Gastroesophageal sphincter (tissue), 4 donors: ENCODE results near the gene DUSP6. TPM values are rescaled to one million over a fixed set of nuclear protein-coding genes. Genes with fewer than 3 reads are reported as not detected.

Experiments used
- ATAC-seq: fragments of 150-250 bp; one replicate; pipeline ENCODE4 v1.9.1; 2016; ENCODE audit warnings: mild to moderate bottlenecking, moderate library complexity
- H3K27ac ChIP-seq, 4 donors: fragments of 200-600 bp; sonication (generic) in 3 of 4; 1 replicate in 3 of 4; 2 replicates in 1 of 4; pipeline ENCODE4 v1.5.1; 2016 to 2019
- H3K27me3 ChIP-seq: fragments of 200-600 bp; sonication (generic); one replicate; pipeline ENCODE4 v1.5.1; 2019
- H3K36me3 ChIP-seq, 2 donors: fragments of 200-600 bp; sonication (generic); one replicate each; pipeline ENCODE4 v1.5.1; 2019; ENCODE audit warnings: control low read depth in 1 of 2
- H3K4me1 ChIP-seq, 3 donors: fragments of 200-600 bp; sonication (generic); 1 replicate in 2 of 3; 2 replicates in 1 of 3; pipeline ENCODE4 v1.5.1; 2016 to 2019; ENCODE audit warnings: control low read depth in 2 of 3
- H3K4me3 ChIP-seq, 2 donors: fragments of 200-600 bp; sonication (generic); one replicate each; pipeline ENCODE4 v1.5.1; 2019; ENCODE audit warnings: mild to moderate bottlenecking in 1 of 2, moderate library complexity in 1 of 2
- H3K9me3 ChIP-seq, 3 donors: fragments of 200-600 bp; sonication (generic); one replicate each; pipeline ENCODE4 v1.5.1; 2017 to 2019; ENCODE audit warnings: control low read depth in 2 of 3
- EP300 ChIP-seq: sonication (generic); formaldehyde crosslinking; IDR thresholded peaks from one replicate; pipeline ENCODE4 v1.6.1; 2017; ENCODE audit warnings: antibody characterized with exemption, mild to moderate bottlenecking
- POLR2A ChIP-seq, 2 donors: fragments of 450-650 bp; IDR thresholded peaks; one replicate each; pipeline ENCODE4 v1.6.1; 2017; ENCODE audit warnings: antibody characterized with exemption in 2 of 2, mild to moderate bottlenecking in 2 of 2, moderate library complexity in 1 of 2
- POLR2AphosphoS5 ChIP-seq: sonication (generic); formaldehyde crosslinking; IDR thresholded peaks from one replicate; pipeline ENCODE4 v1.6.1; 2017; ENCODE audit warnings: antibody characterized with exemption
- WGBS, 2 donors: methylation state at CpG; one replicate each; pipeline ENCODE4 v1.1.5; 2018; ENCODE audit warnings: low coverage in 1 of 2; 5-methylcytosine and 5-hydroxymethylcytosine counted together
- total RNA-seq, 4 donors: library from RNA; depleted of rRNA; stranded (reverse); fragments of >200 nt; gene quantifications; one replicate each; pipeline ENCODE4 v1.1.0, GENCODE V29; 2016
- TF ChIP-seq, protein P1 (sequence below), 4 experiments: fragments of 200-600 bp in 2 of 4; fragments of 450-650 bp in 2 of 4; sonication (generic) in 1 of 4; IDR thresholded peaks; one replicate each; pipeline ENCODE4 v1.5.1; 2017 to 2019; ENCODE audit warnings: antibody characterized with exemption in 4 of 4, mild to moderate bottlenecking in 2 of 4, moderate library complexity in 2 of 4

DUSP6 gene
- total RNA-seq, 4 donors from 2014 or later = 52.8 to 73.8 (median 58.5) TPM

DNA sequence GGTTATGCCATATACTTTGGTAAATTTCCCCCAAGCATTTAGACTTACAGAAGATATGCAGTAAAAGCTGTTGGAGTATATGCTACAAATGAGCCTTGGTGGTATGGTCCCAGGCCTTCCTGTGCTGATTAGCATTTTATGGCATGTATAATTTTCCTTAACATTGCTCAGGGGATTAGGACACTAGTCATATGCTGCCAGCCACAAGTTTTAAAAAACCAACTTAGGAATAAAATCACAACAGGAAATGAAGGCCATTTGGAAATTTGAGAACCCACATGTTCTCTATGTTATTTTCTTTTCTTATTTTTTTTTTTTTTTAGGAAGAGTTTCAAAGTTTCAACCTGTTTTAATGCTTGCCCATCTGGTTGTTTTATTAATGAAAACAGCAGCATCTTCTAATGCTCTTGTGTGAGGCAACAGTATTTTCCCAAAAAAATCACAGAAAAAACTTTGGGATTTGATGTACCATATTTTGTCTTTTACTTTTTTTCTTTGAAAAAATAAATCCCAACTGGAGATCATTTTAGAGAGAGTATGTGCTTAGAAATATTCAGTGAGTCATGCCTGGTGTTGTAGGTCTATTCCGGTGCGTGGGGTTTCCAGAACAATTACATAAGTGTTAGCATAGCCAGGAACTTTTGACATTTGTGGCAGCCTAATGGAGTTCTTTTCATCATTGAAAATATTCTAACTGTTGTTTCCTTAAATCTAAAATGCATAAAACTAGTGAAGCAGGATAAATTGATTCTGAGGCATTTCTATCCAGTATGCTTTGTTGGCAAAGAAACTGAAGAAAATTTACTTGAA is 21.7 kb upstream of the DUSP6 start:
- Histone ChIP-seq H3K27ac (peak overlapping the region; percentile 58 to 81 (median 75)), H3K36me3 (peaks cover 0 to 5% of the 10 kb centered on the region in 2 donors), H3K4me3 (no peak overlapping the region), H3K9me3 (no peaks in the 10 kb centered on the region), H3K27me3 (no peaks in the 10 kb centered on the region), H3K4me1 (peaks cover 6 to 39% (median 14%) of the 10 kb centered on the region in 3 donors)
- TF ChIP-seq, protein P1, sequence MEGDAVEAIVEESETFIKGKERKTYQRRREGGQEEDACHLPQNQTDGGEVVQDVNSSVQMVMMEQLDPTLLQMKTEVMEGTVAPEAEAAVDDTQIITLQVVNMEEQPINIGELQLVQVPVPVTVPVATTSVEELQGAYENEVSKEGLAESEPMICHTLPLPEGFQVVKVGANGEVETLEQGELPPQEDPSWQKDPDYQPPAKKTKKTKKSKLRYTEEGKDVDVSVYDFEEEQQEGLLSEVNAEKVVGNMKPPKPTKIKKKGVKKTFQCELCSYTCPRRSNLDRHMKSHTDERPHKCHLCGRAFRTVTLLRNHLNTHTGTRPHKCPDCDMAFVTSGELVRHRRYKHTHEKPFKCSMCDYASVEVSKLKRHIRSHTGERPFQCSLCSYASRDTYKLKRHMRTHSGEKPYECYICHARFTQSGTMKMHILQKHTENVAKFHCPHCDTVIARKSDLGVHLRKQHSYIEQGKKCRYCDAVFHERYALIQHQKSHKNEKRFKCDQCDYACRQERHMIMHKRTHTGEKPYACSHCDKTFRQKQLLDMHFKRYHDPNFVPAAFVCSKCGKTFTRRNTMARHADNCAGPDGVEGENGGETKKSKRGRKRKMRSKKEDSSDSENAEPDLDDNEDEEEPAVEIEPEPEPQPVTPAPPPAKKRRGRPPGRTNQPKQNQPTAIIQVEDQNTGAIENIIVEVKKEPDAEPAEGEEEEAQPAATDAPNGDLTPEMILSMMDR (IDR thresholded peaks at IDR 0.05) = no peak
- TF ChIP-seq EP300 (no peak), POLR2A (IDR thresholded peaks at IDR 0.05) (no peak), POLR2AphosphoS5 (peak; percentile 85)
- ATAC-seq = peak; percentile 91
- 0 to 4% methylated on average over 2 of the region's 2 CpGs for WGBS, 2 donors

DNA sequence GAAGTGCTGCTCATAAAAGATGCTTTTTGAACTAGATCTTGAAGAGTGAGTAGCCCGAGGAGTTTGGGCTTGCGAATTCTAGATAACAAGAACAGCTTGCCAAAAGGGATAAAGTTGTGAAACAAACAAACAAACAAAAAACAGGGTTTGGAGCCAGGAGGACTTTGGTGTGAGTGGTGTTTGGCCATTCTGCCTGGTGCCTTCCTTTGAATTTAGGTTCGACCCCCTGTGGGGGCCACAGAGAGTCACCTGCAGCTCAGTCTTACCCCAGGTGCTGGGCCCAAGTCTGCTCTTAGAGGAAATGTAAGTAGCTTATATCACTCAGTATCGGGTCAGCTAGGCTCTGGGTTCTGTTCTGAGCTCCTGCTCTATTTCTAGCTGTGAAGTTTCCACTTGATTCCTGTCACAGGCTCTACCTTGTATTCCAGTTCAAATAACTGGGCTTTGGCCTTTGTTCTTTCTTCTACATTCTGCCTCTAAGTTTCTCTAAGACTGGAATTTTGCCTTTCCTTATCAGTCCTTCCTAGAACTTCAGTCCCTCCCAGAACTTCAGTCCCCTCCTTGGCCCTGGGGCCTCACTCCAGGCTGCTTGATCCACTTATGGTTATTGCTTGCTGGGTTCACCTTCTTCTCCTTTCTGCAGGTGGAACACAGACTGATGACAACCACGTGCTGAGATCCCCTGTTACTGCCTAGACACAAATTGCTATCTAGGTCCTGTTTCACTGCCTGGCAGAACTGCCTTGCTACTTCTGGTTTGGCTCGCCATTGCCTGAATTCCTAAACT is 20.5 kb upstream of the DUSP6 start:
- TF ChIP-seq POLR2A (IDR thresholded peaks at IDR 0.05) (no peak), EP300 (no peak), POLR2AphosphoS5 (no peak)
- TF ChIP-seq, protein P1 (IDR thresholded peaks at IDR 0.05) = no peak
- Histone ChIP-seq H3K36me3 (peaks cover 0 to 5% of the 10 kb centered on the region in 2 donors), H3K4me3 (no peak overlapping the region), H3K27ac (peak overlapping the region in 3 of 4 donors; percentile 43 to 78 (median 72)), H3K27me3 (no peaks in the 10 kb centered on the region), H3K4me1 (peaks cover 6 to 48% (median 14%) of the 10 kb centered on the region in 3 donors), H3K9me3 (no peaks in the 10 kb centered on the region)
- 64 to 82% methylated on average over 4 to 5 of the region's 6 CpGs for WGBS, 2 donors
- no peak for ATAC-seq

DNA sequence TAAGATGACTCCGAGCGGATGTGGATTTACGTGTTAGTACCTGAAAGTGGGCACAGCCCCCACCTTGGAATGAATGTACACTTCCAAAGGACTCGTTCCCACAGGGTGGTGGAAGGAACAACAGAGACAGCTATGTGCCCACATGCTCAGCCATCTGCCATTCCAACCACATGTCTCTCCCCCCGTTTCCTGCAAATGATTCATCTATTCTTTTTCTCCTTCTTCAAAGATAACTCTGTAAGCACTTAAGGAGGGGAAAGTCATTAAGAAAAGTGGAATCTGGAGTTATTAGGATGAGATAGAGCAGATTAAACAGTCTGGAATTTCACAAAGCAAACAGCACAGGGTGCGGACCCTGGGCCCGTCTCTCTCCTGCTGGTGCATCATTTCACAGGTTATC is 18.5 kb upstream of the DUSP6 start:
- Histone ChIP-seq H3K9me3 (no peaks in the 10 kb centered on the region), H3K4me3 (no peak overlapping the region), H3K27ac (no peak overlapping the region), H3K4me1 (peaks cover 6 to 60% (median 14%) of the 10 kb centered on the region in 3 donors), H3K36me3 (no peaks in the 10 kb centered on the region), H3K27me3 (no peaks in the 10 kb centered on the region)
- no peak for ATAC-seq
- TF ChIP-seq POLR2A (IDR thresholded peaks at IDR 0.05) (no peak), POLR2AphosphoS5 (no peak), EP300 (no peak)
- TF ChIP-seq, protein P1 (IDR thresholded peaks at IDR 0.05) = no peak
- WGBS, 2 donors = 61 to 67% methylated on average over 3 to 7 of the region's 7 CpGs

DNA sequence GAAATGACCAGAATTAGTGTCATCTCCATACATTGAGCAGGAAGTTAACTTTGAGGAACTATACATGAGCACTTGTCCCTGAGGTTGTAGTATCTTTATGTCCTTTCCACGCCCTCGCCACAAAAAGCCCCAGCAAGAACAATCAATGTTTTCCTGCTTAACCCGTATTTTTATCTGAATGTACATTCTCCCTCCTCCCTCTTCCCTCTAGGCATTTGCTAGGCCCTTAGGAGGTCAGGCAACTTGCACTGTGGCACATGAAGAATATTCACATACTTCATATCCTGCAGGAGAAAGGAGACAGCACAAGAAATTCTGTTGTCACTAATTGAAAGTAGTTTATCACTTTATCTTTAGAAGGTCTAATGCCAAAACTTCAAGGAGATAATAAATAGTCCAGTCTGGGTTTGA is 18.1 kb upstream of the DUSP6 start:
- TF ChIP-seq EP300 (no peak), POLR2AphosphoS5 (no peak), POLR2A (IDR thresholded peaks at IDR 0.05) (no peak)
- TF ChIP-seq, protein P1 (IDR thresholded peaks at IDR 0.05) = no peak
- Histone ChIP-seq H3K36me3 (no peaks in the 10 kb centered on the region), H3K4me1 (peaks cover 6 to 64% (median 14%) of the 10 kb centered on the region in 3 donors), H3K27me3 (no peaks in the 10 kb centered on the region), H3K27ac (no peak overlapping the region), H3K4me3 (no peak overlapping the region), H3K9me3 (no peaks in the 10 kb centered on the region)
- WGBS, 2 donors = 77 to 80% methylated on average over 3 of the region's 3 CpGs
- no peak for ATAC-seq
